ENCODE data around the gene AIMP1.

Gene AIMP1

DNA sequence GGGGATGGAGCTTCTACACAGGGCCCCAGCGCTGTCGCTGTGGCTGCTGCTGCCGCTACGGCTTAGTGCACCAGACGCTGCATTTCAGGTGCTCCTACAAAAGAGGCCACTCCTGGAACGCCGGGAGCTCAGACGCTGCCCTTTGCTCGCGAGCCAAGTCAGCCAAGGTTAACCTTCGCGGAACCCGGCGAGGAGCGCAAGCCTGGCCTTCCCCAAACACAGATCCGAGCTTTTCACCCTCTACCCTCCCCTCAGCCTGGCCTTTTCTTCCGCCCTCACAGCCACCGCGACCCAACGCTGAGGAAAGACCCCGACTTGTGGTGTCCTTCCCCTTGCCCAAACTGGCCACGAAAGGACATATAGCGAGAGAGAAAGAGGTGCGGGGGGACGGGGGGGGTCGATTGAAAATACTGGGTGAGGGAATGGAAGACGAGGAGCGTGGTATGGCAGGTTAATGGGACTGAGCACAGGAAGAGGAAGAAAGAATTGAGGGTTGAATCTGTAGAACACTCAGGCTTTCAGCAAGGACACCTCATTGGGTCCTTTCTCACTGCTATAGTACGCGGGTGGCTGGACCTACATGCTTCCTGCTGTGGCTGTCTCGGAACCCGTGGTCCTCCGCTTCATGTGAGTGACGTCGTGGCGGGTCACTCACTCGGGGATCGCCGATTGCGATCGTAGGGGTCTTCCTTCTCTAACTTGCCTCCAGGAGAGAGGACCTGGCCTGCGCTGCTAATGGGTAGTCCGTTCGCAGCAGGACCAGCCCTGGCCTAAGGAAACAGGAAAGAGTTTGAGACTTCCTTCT lies at the start of gene AIMP1, which contains the start of gene TBCK:
Gene AIMP1 (plus strand): TSS at position 583 of the 805 bp plus-strand sequence. CDS start 8,460 bp downstream, outside the sequence.
Gene TBCK (minus strand): TSS at position 242 of the 805 bp plus-strand sequence. CDS start 7,249 bp downstream, outside the sequence.
- DNase-seq = peak; percentile 58

DNA sequence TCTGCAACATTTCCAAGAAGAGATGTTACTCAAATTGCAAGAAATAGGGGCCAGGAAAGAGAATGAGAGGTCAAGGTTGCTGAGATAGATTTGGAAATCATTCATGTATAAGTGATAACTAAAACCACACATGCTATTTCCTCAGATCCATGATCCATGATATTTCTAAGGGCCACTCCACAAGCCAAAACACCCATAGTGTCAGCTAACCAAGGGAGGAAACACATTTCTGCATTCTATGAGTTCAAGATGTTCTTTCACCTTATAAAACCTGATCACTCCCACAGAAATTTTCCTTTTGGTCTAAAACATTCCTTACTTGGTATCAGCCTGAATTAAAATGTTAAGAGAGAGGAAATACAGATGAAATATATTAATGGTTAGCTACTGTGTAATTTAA lies 47.6 kb upstream of the AIMP1 start:
- DNase-seq = no peak

DNA sequence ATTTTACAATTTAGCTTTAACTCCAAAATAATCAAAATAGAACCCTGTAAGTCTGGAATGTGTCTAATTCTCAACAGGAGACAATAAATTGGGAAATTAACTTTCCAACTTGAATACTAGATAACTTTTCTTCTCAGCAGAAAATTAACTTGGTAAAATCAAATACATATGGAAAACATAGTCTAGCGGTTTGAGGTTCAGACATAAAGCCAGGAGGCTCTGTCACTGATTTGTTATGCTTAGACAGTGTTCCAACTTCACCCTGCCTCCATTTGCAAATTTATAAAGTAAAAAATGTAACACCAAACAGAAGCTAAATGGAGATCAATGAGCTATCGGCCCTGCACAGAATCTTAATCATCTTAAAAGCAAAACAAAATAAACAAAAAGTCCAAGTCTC lies 46.6 kb upstream of the AIMP1 start:
- DNase-seq = no peak

DNA sequence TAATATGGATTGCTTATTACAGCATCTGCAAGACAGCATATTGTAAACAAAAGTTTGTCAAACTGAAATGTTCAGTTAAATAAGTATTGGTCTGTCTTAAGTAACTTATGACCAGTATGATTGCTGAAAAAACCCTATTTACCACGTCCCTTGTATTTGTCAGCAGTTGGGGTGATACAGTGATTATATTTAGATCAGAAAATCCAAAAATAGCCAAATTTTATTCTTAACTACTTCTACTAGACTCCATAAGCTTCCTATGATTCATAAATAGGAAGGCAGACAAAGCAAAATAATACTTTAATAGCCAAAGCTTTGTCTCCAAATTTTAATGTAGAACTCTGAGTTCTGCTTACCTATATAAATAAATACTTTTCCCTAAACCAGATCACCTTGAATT lies 45.6 kb upstream of the AIMP1 start:
- DNase-seq = no peak

DNA sequence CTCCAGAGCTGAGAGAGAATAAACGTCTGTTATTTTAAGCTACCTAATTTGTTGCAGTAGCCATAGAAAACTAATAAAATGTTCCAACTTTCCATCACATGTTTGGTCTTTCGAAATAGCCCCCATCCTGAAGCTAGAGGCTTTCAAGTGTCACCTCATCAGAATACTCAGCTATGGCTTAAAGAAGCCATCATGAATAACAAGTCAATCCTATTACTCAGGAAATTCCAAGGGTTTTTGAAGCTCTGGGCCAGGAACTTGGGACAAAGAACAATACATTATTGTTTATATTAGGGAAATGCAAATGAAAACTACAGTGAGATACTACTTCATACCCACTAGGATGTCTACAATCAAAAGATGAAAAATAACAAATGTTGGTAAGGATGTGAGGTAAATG lies 42.5 kb upstream of the AIMP1 start:
- no peak for DNase-seq

DNA sequence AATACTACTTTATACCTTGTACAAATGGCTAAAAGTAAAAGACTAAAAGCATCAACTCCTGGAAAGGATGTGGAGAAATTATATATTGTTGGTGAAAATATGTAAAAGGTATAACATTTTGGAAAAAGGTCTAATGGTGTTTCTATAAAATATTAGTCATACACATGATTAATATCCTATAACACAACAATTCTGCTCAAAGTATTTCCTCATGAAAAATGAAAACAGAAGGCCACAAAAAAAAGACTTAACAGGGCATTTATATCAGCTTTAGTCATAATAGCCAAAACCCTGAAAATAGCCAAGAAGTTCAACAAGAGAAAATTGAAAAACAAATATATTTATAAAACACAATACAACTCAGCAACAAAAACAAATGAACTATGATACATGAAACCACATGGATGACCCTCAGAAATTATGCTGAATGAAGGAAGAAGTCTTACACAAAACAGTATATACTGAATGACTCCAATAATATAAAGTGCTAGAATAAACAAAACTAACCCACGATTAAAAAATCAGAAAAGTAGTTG lies 39.1 kb upstream of the AIMP1 start:
- no peak for DNase-seq

DNA sequence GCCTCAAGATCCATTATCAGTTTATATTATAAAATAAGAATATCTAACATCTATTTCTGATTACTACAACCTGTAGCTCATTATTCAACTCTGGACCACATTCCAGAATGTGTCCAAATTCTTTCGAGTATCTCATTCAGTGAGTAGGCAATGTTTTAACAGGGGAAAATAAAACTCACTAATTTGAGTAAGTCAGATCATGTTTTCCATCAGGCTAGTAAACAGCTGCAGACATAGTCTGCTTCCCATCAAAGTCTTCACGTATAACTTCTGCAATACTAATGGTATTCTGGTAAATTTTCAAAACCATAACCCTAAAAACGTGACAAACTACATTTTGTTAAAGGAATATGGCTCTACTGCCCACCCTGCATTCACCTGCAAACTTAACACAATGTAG lies 32.1 kb upstream of the AIMP1 start:
- DNase-seq = no peak

DNA sequence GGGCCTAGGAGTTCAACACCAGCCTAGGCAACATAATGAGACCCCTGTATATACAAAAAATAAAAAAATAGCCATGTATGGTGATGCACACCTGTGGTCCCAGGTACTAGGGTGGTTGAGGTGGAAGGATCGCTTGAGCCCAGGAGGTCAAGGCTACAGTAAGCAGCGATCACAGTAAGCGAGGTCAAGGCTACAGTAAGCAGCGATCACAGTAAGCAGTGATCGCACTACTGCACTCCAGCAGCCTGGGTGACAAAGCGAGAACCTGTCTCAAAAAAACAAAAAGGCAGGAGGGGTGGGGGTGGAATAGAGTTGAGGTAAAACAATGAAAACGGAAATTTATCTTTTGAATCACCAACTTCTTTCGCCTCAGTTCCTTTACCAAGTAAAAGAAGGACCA lies 29.7 kb upstream of the AIMP1 start:
- no peak for DNase-seq

DNA sequence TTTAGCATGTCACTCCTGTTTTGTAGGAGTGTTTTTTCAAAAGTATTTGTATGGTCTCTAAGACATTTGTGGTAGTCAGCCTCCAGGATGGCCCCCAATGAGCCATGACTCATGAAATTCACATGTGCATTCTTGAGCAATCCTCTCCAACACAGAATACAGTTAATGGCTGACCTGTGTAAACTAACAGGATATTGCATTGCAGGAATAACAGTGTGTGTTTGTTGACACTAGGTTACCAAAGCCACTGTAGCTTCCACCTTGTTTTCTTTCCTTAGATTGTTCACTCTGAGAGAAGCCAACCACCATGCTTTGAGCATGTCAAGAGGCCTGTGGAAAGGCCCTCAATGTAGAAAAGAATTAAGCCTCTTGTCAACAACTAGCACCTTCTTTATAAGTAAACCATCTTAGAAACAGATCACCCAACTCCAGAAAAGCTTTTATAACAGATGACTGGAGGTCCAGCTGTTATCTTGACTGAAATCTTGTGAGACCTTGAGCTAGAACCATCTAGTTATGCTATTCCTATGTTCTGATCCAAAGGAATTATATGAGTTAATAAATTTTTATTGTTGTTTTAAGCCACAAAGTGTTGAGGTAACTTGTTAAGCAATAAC lies 28.9 kb upstream of the AIMP1 start:
- DNase-seq = peak; percentile 37

DNA sequence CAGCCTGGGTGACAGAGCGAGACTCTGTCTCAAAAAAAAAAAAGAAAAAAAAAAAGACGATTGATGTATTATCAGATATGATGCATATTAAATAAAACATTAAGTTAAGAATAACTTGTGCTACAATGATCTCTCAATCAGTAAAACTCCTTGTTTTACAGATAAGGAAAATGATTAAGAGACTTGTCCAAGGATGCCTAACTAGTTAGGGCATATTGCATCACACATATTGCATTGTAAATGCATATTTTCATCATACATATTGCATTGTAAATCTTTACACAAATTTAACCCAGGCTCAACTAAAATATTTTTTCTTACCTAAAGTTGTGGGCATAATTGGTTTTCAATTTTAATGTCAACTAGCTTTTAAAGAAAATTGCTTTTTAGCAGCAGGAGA lies 26.6 kb upstream of the AIMP1 start:
- DNase-seq = no peak

DNA sequence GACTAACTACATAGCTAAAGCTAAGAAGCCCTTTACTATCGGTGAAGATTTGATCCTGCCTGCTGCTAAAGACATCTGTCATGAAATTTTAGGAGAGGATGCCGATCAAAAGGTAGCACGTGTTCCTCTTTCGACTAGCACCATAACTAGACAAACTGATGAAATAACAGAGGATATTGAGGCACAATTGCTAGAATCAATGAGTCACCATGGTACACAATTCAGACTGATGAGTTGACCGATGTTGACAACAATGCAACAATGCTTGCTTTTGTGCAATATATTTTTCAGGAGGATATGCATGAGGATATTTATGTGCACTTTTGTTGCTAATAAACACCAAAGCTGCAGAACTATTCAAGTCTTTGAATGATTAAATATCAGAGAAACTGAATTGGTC lies 24.7 kb upstream of the AIMP1 start:
- no peak for DNase-seq

DNA sequence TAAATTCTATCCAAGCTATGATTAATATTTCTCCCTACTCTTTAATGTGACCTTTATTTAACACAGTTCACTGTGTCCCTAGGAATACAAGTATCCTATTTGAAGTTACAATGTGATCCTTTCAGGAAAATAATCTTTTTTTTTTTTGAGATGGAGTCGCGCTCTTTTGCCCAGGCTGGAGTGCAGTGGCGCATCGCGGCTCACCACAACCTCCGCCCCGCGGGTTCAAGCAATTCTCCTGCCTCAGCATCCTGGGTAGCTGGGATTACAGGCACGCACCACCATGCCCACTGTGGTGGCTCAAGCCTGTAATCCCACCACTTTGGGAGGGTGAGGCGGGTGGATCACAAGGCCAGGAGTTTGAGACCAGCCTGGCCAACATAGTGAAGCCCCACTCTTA lies 22.3 kb upstream of the AIMP1 start:
- DNase-seq = no peak

DNA sequence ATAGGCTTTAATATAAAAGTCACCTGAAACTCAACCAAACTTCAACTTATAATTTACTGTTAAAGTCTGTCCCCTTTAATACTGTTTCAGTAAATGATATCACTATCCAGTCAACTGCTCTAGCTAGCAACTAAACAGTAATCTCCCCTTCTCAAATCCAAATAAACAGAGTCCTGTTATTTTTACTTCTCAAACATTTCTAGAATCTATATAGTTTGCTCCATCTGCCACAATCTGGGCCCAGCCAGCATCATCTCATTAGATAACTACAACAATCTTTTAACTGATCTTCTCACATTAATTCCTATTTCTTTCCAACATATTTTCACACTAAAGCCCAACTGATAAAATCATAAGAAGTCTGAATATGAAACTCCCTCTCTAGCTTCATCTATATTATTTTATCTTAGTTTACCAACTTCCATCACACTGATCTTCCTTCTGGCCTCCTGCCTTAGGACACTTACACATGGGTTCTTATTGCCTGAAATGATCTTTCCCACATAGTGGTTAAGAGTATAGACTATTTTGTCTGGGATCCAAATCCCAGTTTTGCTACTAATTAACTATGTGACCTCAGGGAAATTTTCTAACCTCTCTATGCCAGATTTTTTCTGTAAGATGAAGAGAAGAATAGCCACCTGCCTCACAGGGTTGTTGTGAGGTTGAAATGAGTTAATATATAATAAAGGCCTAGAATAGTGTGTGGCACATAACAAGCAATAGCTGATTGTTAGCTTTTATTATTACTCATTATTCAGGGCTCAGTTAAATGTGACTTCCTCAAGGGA lies 18.9 kb upstream of the AIMP1 start:
- DNase-seq = no peak

DNA sequence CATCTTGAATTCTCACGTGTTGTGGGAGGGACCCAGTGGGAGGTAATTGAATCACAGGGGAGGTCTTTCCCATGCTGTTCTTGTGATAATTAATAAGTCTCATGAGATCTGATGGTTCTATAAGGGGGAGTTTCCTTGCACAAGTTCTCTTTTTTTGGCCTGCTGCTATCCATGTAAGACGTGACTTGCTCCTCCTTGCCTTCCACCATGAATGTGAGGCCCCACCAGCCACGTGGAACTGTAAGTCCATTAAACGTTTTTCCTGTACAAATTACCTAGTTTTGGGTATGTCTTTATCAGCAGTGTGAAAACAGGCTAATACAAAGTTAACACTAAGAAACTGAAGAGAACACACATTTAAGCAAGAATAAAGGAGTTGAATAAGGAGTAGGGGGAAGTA lies 16.4 kb upstream of the AIMP1 start:
- DNase-seq = no peak

DNA sequence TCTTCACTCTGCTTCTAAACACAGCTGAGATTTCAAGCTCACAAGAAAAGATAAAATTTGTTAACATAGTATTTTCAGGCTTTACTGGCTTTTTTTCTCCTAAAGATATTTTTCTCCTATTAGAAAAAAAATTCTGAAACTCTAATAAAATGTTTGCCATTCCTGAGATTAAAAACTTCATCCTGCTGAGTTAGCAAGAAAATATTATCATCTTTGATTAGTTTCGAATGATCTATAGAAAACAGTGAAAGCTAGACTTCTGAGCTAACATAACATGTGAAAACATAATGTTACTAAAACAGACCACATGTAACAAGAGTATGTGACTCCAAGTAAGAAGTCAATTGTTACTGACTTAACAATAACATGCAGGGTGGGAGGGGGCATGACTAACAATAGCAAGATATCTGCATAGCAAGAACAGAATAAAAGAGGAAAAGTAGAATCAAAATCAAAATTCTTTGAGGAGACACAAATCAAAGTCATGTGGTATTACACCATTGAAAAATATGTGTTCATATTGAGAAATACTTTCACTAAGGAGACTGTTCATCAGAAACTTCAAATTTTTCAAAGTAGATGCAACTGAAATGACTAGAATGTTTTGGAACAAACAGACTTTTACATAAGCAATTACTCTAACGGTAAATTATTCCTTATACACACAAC lies 14.8 kb upstream of the AIMP1 start:
- DNase-seq = no peak

DNA sequence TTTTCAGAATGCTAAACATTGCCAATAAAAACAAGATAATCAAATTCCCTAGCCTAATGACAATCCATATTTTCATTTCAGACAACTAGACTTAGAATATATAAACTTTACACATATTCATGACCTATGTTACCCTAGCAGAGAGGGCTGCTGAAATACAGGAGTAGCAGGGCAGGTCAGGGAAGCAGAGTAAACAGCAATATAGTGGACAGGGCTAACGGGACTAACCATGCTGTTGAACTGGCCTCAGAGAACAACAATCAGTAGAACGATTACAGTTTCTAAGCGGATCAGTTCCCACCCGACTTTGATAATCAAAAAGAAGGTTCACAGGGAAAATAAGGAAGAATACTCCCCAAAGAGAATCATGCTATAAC lies 14.3 kb upstream of the AIMP1 start:
- no peak for DNase-seq

DNA sequence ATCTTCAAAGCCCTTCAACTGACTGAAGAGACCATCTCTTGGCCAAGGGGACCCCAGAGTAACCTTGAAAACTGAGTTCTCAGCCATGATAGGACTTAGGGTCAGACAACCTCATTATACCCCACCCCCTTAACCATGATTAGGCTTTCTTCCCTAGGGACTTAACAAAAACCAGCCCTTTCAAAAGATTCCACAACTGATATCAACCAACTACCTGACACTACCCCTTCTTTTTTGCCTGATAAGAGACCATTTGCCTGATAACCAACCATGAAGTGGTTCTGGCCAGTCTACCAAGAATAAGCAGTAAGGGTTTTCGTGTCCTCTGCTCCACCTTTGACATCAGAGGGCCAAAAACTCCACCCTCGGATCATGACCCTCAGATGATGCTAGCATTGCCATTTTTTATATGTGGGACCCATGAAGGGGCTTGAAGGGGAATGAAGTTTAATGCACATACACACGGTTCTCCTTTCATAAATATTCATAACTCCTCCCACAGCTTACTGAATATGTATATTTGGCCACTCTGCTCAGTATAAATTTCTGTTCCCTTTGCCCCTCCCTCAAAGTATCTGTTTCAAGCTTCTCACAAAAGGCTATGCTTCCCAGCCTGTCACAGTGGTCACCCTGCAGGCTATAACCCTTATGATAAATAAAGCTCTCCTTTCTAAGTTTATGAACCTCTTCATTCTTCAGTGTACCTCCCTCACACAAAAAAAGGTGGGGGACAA lies 12.6 kb upstream of the AIMP1 start:
- DNase-seq = no peak

DNA sequence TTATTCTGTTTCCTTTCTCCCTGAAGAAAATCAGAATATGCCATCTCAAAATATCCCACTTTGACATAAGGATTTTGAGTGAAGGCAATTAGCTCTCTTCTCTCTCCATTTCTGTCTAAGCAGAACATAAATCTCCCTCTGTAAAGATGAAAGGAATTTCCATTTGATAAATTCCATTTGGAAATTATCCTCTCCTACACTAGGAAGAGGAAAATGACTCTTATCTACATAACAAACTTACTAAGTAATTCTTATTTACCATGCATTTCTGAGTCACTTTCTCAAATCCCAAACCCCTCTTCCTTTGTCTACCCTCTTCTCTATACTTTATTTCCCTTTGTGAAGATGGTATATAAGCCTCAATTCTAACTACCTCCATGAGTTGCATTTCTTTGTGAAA lies 11.7 kb upstream of the AIMP1 start:
- no peak for DNase-seq

DNA sequence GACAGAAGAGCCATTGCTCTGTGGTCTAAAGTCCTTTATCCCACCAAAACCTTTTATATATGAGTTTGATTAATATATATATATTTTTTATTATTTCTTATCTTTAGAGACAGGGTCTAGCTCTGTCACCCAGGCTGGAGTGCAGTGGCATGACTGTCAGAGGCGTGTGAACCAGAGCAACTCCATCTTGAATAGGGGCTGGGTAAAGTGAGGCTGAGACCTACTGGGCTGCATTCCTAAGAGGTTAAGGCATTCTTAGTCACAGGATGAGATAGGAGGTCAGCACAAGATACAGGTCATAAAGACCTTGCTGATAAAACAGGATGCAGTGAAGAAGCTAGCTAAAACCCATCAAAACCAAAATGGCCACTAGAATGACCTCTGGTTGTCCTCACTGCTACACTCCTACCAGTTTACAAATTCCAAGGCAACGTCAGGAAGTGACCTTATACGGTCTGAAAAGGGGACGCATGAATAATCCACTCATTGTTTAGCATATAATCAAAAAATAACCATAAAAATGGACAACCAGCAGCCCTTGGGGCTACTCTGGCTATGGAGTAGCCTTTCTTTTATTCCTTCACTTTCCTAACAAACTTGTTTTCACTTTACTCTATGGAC lies 10.8 kb upstream of the AIMP1 start:
- no peak for DNase-seq

DNA sequence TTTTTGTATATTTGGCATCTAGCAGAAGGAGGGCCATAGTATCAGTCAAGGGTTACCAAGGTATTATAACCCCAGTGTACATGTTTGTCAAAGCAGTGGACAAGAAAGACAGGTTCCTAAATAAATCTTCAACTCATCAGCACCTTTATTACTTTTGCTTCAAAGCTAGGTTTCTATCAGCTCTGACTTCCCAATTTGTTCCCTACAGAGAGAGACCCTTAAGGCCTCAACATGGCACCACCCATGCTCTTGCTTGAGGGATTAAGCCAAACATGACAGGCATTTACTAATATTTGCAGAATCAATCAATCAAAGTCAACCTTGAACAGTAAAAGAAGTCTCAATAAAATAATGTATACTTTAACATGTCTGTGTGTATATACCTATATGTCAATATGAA lies 9.8 kb upstream of the AIMP1 start:
- DNase-seq = no peak

DNA sequence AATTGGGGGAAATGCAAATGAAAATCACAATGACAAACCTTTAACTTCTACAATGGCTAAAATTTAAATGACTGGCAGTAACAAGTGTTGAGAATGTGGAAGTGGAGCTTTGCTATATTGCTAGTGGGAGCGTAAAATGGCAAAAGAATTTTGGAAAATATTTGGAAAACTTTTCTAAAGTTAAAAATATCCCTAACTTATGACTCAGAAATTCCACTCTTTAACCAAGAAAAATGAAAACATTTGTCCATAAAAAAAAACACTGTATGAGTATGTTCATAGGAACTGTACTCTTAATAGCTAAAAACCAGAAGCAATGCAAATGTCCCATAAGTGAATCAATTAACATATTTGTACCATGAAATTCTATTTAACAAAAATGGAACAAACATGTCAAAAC lies 4.0 kb upstream of the AIMP1 start:
- DNase-seq = no peak

DNA sequence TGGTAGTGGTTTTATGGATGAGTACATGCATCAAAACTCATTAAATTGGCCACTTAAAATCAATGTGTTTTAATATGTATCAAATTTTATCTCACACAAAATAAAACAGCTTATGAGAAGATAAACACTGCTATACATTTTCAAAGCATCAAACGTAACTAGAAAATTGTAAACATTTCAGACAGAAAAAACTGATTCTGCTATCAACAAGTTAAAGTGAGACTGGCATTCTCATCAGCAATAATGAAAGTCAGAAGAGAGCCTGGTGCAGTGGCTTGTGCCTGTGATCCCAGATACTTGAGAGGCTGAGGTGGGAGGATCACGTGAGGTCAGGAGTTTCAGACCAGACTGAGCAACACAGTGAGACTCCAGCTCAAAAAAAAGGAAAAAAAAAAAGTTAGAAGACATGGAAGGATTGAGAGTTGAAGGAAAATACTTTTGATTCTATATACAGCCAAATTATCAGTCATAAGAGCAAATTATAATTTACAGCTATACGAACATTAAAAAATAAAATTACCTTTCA lies 3.3 kb upstream of the AIMP1 start:
- no peak for DNase-seq
